Activated CD8-positive, alpha-beta memory T cell treated with anti-CD3 and anti-CD28 coated beads, Interleukin-2, amount 50 U/mL, for 4 hours (primary cell): ENCODE results near the gene B3GAT3.
"Not testable (repeated sequence)": the region's sequence is repeated elsewhere in the genome, so short reads cannot be mapped to it uniquely, and the experiment has no call there.

ENCODE experiments used
- DNase-seq: peaks from one replicate; pipeline ENCODE4 v3.0.0-alpha.2; 2020

Gene B3GAT3

DNA sequence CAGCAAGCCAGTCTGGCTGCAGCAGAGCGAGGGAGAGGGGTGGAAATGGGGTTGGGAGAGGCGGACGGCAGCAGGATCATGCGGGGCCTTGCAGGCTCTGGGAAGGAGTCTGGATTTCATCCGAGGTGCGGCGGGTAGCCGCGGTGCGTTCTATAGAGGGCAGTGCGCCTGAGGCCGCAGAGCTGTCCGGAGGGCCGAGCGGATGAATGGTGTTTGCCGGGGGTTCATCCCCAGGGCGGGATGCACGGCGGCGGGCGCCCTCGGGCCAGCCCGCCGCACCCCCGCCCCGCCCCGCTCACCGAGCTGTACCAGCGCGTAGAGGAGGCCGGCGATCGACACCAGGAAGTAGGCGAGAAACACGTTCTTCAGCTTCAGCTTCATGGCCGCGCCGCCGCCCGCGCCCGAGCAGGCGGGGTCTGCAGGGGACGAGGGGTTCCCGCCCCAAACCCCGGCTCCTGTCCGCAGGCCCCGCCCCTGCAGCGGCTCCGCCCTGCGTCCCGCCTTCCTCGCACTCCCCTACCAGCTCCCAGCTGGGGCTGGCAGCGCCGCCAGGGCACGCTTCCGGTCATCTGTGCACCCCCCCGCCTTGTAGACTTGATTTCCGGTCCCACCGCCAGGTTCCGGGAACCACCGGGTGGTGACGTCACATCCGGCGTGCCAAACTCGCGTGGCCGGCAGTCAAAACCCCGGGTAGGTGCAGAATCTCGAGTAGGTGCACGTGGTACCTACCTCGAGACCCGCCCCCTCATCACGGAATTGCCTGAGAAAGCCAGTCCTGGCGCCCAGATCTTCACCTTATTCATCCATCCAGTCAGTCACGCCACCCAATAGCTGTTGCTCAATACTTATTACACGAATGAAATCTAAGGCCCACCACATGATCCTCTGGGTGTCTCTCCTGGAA is at the start of gene B3GAT3:
Gene B3GAT3, minus strand, starts transcription at position 420 of the 904 bp plus-strand sequence. Its CDS starts 39 bp downstream, at position 381.
- DNase-seq = peak; percentile 98

DNA sequence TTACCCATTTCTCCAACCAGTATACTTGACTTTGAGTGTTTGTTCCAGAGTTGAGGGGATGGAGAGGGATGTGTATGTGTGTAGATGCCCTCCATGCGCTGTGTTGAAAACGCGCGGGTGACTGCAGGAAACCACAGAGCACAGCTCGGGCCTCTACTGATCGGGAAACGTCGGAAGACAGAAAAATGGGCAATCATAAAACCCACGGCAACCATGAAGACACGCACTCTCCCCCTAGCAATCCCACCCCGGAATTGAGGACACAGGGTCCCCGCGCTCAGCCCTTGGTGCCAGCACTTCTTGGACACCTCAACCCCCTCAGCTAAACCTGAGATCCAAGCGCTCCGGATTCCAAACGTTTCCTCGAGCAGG is 49.4 kb upstream of the B3GAT3 start:
- no peak for DNase-seq

DNA sequence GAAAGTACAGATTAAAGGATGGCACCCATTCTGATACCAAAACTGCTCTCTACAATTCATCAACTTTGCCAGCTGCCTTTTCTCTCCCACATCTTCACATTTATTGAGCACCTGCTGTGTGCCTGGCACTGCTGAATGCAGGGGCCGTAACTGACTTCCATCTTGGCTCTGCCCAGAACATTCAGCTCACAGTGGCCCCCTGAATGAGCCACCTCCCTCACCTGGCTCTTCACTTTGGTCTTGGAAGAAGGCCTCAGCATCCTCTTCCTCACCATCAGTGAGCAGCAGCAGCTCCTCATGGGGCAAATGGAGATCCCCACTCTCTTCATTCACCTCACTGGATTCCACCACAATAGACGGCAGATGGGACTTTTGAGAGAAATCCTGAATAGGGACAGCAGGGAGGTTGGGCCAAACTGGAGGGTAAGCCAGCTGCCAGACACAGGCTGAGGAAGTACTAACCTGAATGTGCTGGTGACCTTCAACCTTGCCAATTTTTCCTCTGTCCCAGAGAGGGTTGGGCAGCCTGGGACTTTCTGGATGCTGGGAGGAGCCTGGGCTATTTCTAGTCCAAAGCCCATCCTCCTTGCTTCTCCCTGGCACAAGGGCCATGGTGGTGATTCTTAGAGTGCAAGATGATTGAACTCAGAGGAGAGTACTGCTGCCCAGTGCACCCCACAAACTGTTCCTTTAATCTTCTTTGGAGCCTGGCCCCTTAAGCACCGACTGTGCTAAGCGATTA is 47.8 kb upstream of the B3GAT3 start:
- DNase-seq = no peak

DNA sequence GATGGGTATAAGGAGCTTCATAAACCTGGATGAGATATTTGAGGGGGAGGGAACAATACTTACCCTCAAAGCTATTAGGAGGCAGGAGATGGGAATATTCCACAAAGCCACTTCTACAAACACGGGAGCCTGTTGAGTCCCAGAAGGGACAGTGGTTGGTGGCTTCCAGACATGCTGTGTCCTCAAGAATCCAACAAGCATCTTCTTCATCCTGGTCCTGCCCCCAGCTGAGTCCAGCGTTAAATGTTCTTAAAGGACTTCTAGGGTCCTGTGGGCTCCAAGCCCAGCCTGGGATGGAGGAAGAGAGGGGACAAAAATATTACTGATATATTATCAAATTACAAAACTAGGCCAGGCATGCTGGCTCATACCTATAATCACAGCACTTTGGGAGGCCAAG is 45.7 kb upstream of the B3GAT3 start:
- no peak for DNase-seq

DNA sequence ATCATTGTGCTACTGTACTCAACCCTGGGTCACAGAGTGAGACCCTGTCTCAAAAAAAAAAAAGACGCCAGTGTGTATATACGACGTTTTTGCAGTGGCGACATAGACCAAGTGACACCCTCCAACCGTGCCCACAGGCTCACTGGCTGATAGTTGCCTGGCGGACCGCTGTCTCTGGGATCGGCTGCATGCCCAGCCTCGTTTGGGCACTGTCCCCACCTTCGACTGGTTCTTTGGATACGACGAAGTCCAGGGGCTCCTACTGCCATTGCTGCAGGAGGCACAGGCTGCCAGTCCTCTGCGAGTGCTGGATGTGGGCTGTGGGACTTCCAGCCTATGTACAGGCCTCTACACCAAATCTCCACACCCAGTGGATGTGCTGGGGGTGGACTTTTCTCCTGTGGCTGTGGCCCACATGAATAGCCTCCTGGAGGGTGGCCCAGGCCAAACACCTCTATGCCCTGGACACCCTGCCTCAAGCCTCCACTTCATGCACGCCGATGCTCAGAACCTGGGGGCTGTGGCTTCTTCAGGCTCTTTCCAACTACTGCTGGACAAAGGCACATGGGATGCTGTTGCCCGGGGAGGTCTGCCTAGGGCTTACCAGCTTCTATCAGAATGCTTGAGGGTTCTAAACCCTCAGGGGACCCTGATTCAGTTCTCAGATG is 44.6 kb upstream of the B3GAT3 start:
- DNase-seq = no peak

DNA sequence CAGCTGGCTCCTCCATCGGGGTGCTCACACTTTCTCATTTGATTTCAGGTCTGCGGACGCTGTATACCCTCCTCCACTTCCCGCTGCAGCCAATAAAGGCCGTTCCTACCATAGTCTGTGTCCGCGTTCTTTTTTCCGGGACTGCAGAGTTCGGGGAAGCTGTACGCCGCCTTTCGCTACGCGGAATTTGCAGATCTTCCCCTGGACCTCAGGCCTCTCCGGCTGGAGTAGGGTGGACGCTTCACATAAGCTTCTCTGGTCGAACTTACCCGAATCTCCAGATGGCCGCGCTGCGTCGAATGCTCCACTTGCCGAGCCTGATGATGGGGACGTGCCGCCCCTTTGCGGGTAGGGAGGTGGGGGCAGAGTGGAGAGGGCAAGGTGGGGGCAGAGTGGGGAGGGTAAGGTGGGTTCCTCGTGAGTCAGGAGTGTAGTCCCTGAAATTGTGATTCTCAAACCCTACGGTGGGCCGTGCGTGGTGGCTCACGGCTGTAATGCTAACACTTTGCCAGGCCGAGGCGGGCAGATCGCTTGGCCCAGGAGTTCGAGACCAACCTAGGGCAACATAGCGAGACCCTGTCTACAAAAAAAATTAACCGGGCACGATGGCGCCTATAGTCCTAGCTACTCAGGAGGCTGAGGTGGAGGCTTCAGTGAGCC is 43.9 kb upstream of the B3GAT3 start:
- peak; percentile 81 for DNase-seq

DNA sequence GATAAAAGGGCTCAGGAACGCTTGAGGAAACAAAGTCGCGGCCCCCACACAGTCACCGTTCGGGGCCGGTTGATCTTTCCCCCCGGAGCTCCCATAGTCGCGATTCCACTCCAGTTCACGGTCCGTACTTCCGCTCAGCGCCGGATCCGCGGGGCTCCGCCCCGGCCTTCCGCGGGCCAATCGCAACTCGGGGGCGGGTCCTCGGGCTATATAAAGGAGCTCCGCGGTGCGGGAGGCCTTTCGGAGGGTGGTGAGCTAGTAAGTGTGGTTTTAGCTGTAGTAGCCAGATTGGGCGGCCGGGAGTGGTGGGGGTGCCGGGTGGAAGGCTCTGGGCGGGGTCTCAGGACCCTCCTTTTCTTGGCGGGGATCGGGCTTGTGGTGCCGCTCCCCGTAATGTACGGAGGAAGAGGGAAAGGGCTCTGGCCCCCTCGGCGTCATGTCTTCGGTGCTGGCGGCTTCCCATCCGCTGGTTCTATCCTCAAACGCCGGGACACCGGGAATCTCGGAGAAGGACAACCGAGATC is 43.4 kb upstream of the B3GAT3 start, which contains the start of the genes C11orf98 and CSKMT:
Gene C11orf98, minus strand, starts transcription at position 136 of the 524 bp plus-strand sequence. Its CDS starts 41 bp downstream, at position 95.
Gene CSKMT, plus strand, starts transcription at position 238 of the 524 bp plus-strand sequence. CDS start 568 bp downstream, outside the sequence.
- DNase-seq = peak; percentile 96

DNA sequence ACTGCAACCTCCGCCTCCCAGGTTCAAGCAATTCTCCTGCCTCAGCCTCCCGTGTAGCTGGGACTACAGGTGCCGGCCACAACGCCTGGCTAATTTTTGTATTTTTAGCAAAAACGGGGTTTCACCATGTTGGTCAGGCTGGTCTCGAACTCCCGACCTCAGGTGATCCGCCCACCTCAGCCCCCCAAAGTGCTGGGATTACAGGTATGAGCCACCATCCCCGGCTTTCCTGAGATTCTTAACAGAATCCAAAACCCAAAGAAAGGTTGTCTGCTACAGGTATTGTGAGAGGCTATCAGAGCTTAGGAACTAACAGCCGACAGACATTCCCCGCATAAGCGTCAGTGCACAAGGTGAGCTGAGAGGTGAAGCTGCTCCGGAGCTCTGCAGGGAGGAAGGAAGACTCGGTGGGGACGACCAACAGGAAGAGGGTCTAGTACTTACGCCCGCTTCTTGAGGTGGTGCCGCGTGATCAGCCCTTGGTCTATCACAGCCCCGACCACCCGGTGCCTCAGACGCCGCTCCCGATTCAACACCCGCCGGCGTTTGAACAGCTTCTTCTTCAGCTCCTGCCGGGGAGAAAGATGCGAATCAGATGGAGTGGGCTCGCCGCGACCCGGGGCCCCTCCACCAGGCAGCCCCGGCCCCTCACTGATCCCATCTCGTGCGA is 42.8 kb upstream of the B3GAT3 start:
- DNase-seq = peak; percentile 53

DNA sequence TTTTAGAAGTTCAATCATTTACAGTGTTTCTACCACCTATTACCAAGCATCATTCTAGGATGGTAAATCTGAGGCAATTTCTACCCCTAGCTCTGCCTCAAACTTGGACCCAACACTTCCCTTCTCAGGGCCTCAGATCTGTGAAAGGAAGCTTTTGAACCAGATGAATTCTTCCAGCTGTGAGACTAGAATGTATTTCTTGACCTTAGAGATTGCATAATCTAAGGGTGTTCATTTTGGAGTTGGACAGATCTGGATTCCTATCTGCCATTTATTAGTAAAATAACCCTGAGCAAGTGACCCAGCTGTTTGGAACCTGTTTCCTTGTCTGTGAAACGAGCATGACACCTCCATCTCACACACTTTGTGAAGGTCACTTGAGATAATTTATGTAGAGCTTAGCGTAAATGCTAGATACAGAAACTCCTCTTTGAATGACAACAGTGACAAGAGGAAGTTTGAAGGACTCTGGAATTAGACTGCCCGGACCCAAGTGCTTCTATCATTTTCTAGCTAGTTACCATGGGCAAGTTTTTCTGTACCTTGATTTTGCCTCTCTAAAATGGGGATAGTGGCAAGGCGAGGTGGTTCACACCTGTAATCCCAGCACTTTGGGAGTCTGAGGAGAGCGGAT is 35.1 kb upstream of the B3GAT3 start:
- no peak for DNase-seq

DNA sequence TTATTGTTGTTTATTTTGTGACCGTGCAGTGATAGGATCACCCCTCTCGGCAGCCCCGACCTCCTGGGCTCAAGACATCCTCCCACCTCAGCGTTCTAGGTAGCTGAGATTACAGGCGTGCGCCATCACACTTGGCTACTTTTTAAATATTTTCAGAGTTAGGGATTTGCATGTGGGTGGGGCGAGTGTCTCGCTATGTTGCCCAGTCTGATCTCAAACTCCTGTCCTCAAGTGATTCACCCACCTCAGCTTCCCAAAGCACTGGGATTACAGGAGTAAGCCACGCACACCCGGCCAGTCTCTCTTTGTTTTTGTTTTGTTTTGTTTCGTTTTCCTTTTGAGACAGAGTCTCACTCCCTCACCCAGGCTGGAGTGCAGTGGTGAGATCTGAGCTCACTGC is 32.5 kb upstream of the B3GAT3 start:
- DNase-seq = no peak

DNA sequence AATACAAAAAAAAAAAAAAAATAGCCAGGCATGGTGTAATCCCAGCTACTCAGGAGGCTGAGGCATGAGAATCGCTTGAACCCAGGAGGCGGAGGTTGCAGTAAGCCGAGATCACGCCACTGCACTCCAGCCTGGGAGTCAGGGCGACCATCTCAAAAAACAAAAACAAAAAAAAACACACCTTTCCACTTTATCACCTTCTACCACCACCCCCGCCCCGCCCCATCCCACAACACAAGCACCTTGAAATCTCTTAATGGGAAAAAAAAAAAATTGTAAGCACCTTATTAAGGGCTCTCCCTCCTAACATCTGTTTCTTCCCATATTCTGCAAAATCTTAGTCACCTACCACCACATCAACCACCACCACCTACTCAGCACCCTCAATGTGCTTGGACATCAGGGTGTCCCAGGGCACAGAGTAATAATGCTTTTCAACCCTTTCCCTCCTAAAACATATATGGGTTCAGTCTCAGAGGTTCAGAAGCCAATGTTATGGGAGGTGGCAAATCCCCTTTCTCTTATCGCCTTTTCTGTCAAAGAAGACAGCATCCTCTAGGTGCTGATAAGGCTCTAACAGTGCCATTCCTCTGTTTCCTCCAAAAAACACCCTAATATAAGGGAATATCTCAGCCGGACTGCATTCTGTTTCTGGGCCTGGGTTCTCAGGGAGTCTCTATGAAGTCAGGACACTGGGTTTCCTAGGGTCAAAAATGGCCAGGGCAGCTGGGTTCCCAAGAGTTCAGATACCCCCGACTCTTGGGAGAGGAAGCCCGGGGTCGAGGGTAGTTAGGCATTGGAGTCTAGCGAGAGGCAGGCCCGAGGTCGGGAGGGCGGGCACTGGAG is 30.6 kb upstream of the B3GAT3 start:
- no peak for DNase-seq

DNA sequence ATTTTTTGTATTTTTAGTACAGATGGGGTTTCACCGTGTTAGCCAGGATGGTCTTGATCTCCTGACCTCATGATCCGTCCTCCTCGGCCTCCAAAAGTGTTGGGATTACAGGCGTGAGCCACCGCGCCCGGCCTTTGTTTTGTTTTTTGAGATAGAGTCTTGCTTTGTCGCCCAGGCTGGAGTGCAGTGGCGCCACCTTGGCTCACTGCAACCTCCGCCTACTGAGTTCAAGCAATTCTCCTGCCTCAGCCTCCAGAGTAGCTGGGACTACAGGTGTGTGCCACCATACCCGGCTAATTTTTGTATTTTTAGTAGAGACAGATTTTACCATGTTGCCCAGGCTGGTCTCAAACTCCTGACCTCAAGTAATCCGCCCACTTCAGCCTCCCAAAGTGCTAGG is 28.5 kb upstream of the B3GAT3 start:
- not testable (repeated sequence) for DNase-seq

DNA sequence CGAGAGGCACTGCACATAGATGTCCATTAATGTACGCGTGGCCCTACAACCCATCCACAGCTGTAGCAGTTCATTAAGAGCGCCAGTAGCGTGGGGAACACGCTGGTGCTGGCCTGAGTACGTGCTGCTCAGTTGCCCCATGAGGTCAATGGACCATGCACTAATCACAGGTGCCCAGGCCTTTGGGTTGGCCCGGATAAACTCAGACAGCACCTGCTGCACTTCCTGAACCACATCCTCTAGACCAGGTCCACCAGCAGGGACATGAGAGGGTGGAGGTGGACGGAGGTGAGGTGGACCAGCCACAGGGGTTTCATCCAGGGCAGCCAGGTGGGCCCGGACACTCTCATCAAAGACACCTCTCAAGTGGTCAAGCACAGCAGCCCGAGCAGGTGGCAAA is 27.7 kb upstream of the B3GAT3 start:
- DNase-seq = no peak

DNA sequence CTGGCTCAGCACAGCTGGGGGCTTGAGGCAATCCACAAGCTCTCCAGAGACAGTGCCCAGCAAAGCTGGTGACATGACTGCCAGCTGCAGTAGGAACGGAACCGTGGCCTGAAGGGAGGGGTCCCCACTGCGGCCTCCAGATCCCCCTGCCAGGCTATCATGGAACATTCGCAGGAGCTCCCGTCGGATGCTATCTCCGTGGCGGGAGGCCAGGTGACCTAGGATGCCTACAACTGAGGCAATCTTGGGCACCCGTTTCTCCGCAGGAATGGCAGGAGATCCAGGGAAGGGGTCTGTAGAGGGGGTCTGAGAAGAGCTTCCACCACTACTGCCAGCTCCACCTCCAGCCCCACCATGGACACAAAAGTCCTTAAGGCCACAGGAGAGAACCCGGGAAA is 27.2 kb upstream of the B3GAT3 start:
- no peak for DNase-seq

DNA sequence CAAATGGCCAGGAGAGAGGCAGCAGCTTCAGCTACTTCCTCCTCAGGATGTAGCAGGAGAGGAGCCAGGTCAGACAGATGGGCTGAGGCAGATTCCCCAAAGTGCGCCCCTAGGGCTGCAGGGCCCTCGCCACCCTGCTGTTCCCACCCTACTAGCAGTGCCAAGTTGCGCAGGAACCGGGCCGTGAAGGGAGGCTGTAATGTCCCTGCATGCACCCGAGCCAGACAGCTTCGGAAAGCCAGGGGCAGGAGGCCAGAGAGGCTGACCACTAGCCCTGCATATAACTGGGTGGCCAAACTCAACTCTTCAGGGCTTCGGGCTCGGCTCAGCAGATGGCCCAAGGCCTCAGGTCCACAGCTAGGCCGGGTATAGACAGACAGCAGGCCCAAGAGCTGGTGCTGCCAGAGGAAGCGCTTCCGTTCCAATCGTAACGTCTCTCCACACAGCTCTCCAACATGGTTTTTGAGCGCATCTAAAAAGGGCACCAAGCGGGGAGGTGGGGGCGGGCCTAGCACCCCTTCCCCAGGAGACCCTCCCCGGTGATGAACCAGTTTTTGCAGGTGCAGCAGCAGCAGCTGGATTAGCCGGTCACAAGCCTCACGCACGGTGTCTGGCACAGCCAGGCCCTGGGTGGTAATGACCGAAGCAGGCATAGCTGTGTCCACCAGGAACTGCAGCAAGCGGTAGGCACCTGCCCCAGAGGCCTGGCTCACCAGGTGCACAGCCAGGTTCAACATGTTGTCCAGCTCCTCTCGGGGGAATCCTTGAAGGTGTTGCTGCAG is 26.6 kb upstream of the B3GAT3 start:
- no peak for DNase-seq

DNA sequence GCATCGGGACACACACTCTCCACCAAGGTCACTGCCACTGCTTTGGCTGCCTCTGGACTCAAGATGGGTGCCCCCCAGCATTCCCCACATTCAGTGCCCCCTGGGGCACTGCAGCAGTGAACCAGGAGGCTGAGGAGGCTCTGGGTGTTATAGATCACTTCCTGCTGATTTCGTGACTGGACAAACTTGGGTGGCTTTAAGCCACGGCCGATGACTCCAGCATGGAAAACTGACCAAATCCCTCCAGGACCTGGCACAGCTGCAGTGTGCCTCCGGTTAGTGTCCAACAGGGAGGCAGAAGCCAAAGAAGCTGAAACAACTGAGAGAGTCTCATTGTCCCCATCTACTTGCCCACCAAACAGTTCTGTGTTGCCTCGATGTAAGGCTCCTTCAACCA is 25.8 kb upstream of the B3GAT3 start:
- DNase-seq = no peak

DNA sequence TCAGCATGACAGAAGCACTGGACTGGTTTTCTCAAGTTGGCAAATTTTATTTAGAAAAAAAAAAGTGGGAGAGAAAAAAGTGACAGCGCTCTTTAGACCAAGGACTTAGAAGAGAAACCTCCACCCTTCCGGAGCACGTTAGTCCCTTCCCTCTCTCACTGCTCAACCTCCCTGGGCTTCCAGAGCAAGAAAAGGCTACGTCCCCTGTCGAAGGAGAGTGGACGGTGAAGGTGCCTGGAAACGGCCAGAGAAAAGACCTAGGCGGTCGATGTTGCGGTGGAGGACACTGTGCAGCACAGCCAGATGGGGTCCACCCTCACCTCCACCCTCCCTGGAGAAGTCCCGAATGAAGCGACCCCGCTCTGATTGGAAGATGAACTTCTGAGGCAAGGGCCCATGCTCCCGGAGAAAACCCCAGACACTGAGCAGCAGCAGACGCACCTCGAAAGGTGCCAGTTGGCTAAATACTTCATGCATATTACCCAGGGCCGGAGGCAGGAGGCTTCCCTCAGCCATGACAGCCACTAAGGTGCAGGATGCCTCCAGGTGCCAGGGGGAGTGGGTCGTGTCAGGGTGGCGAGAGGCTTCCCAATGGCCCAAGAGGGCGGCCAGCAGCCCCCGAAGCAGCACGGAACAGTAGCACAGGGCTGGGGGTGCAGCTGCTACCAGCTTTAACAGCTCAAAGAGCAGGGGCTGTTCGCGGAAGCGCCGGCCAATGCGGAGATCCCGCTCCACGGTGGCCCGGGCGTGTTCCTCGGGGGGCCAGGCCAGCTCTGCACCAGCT is 25.2 kb upstream of the B3GAT3 start:
- no peak for DNase-seq

DNA sequence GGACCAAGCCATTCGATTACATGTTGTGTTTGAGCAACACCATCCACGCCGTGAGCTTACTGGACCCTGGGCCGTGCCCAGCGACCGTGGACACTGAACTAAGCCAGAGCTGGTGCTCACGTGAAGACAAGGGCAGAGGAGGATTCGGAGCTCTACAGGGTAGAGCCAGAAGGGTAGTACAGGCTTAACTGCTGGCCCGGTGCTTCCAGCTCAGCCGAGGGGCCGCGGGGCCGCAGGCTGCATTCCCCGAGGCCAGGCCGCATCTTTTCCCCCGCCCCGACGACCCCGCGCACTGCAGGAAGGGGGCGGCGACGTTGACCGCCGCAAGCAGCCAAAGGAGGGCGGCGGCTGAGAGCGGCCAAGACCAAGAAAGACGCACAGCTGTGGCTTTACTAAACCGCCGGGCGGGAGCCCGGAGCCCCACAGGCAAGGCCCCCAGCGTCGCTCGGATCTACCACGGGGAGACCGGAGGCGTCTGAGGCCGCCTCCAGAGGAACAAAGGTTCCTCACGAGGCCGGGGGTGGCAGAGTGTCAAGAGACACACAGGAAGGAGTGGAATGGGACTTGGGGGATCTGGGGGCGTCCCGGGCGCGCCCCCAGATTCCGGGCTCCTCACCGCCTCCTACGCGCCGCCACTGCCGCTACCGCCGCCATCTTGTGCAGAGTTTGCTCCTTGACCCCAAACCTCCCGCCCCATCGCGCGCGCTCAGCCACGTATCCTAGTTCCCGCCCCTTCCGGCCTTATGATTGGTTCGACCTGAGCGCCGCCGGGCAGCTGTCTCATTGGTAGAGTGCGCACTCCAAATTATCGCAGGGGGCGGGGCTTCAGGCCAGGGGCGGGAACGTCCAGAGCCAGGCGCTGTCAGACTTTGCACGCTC is 24.4 kb upstream of the B3GAT3 start, which contains the start of gene GANAB:
Gene GANAB, minus strand, starts transcription at position 668 of the 879 bp plus-strand sequence. Its CDS starts 14 bp downstream, at position 654.
- peak; percentile 99 for DNase-seq
